ENCODE measurements around the gene NDUFB10. TPM values are rescaled to one million over a fixed set of nuclear protein-coding genes. Genes with fewer than 3 reads are reported as not detected.

NDUFB10 gene
- total and polyA plus RNA-seq, 4 donors: 93.9 to 195 (median 133) TPM

DNA sequence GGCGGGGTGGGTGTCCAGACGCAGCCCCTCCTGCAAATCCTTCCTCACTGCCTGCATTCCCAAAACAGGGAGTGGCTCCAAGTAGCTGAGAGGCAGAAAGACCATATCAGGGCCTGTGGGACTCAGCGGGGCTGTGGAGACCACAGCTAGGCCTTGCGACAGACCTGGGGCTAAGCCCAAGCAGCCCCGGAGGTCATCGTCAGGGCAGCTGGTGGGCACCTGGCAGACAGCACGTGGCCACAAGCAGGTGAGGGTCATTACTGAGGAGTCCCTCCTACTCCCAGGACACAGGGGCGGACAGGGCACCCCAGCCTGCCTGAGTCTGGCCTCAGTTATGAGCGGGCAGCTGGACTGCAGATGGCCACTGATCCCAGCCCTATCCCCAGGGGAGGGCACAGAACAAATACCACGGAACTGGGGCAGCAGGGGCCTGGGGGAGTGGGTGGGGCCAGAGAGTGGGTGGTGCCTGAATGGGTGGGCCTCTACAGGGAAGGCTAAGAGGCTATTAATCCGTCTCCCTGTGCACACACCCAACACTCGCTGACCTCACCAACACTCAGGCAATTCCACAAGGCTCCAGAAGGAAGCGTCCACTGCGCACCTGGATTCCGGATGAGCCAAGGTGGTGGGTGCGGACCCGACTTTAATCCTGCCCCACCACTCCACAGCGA is 49.6 kb upstream of the NDUFB10 start:
- no peak overlapping the region for H3K27ac ChIP-seq (ENCODE audit: low read depth in 1 of 2, low read length in 2 of 2)
- H3K4me1 ChIP-seq (ENCODE audit: control insufficient read depth in 4 of 4, insufficient read depth in 4 of 4, low read length in 3 of 4): no peaks in the 10 kb centered on the region
- H3K4me3 ChIP-seq (ENCODE audit: low read depth in 1 of 3, low read length in 3 of 3): no peak overlapping the region
- H3K9ac ChIP-seq (ENCODE audit: low read depth in 1 of 2, low read length in 2 of 2): no peak overlapping the region
- 84% methylated on average over 18 of the region's 18 CpGs for WGBS
- no peak for DNase-seq (ENCODE audit: low spot score)
- H3K9me3 ChIP-seq (ENCODE audit: control insufficient read depth in 4 of 4, low read length in 3 of 4): no peaks in the 10 kb centered on the region
- no peaks in the 10 kb centered on the region for H3K27me3 ChIP-seq (ENCODE audit: control insufficient read depth in 4 of 4, insufficient read depth in 4 of 4, low read length in 3 of 4)
- TF ChIP-seq RXRA (IDR thresholded peaks at IDR 0.05) (no peak), GABPA (IDR thresholded peaks at IDR 0.05 in 1 of 2, conservative IDR thresholded peaks at IDR 0.05 in 1 of 2) (no peak), HNF4A (conservative IDR thresholded peaks at IDR 0.05) (no peak), HNF4G (IDR thresholded peaks at IDR 0.05) (no peak)
- H3K36me3 ChIP-seq (ENCODE audit: control insufficient read depth in 4 of 4, insufficient read depth in 3 of 4, low read depth in 1 of 4, low read length in 3 of 4): no peaks in the 10 kb centered on the region

DNA sequence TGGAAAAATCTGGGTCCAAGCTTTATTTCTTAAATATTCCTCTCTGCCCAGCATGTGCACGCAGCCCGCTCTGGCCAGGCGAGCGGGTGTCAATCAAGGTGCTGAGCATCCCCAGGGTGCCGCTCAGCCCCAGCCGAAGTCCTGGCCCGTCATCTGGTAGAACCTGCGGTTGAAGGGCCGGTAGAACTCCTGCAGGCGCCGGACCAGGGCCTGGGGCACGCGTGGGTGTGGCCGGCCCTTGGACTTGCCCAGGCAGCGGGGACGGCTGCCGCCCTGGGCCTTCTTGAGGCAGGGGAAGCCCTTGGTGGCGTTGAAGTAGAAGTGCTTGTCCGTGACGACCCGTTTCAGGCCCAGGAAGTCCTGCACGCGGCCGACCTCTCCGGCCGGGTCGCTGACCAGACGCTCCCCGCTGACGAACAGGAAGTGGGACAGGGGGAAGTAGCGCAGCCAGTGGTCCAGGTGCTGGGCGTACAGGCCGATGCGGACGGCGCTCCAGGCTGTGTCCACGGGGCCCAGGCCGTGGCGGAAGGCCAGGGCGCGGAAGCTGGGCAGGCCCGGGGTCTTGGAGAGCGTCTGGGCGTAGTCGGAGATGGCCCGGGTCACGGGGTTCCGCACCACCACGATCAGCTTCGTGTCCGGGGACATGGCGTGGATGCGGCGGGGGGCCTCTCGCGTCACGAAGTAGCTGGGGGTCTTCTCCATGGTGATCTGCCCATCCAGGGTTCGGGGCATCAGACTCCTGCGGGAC is 47.7 kb upstream of the NDUFB10 start:
- no peak overlapping the region for H3K9ac ChIP-seq (ENCODE audit: low read depth in 1 of 2, low read length in 2 of 2)

More for the DNA sequence above, 47.7 kb upstream of the NDUFB10 start:
- peaks cover 0 to 3% (median 1%) of the 10 kb centered on the region in 4 donors for H3K27me3 ChIP-seq (ENCODE audit: control insufficient read depth in 4 of 4, insufficient read depth in 4 of 4, low read length in 3 of 4)
- 93% methylated on average over 59 of the region's 59 CpGs for WGBS
- H3K27ac ChIP-seq (ENCODE audit: low read depth in 1 of 2, low read length in 2 of 2): no peak overlapping the region
- H3K36me3 ChIP-seq (ENCODE audit: control insufficient read depth in 4 of 4, insufficient read depth in 3 of 4, low read depth in 1 of 4, low read length in 3 of 4): no peaks in the 10 kb centered on the region
- TF ChIP-seq FOXA2 (IDR thresholded peaks at IDR 0.05) (no peak), SP1 (IDR thresholded peaks at IDR 0.05) (no peak), JUND (IDR thresholded peaks at IDR 0.05) (no peak), TAF1 (conservative IDR thresholded peaks at IDR 0.05) (no peak), YY1 (IDR thresholded peaks at IDR 0.05) (no peak), MAX (IDR thresholded peaks at IDR 0.05) (no peak), HNF4G (IDR thresholded peaks at IDR 0.05) (no peak), HNF4A (conservative IDR thresholded peaks at IDR 0.05) (no peak), RXRA (IDR thresholded peaks at IDR 0.05) (no peak), GABPA (IDR thresholded peaks at IDR 0.05 in 1 of 2, conservative IDR thresholded peaks at IDR 0.05 in 1 of 2) (no peak), ZBTB33 (IDR thresholded peaks at IDR 0.05) (no peak), EGR1 (IDR thresholded peaks at IDR 0.05; ENCODE audit: low read depth in 2 of 2) (no peak), RAD21 (IDR thresholded peaks at IDR 0.05) (no peak), FOXA1 (IDR thresholded peaks at IDR 0.05) (no peak)
- TF ChIP-seq, protein P1, sequence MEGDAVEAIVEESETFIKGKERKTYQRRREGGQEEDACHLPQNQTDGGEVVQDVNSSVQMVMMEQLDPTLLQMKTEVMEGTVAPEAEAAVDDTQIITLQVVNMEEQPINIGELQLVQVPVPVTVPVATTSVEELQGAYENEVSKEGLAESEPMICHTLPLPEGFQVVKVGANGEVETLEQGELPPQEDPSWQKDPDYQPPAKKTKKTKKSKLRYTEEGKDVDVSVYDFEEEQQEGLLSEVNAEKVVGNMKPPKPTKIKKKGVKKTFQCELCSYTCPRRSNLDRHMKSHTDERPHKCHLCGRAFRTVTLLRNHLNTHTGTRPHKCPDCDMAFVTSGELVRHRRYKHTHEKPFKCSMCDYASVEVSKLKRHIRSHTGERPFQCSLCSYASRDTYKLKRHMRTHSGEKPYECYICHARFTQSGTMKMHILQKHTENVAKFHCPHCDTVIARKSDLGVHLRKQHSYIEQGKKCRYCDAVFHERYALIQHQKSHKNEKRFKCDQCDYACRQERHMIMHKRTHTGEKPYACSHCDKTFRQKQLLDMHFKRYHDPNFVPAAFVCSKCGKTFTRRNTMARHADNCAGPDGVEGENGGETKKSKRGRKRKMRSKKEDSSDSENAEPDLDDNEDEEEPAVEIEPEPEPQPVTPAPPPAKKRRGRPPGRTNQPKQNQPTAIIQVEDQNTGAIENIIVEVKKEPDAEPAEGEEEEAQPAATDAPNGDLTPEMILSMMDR (IDR thresholded peaks at IDR 0.05; ENCODE audit: low read depth, low read length, missing input control): no peak
- TF ChIP-seq, protein P2, sequence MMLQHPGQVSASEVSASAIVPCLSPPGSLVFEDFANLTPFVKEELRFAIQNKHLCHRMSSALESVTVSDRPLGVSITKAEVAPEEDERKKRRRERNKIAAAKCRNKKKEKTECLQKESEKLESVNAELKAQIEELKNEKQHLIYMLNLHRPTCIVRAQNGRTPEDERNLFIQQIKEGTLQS (IDR thresholded peaks at IDR 0.05): no peak
- no peaks in the 10 kb centered on the region for H3K9me3 ChIP-seq (ENCODE audit: control insufficient read depth in 4 of 4, low read length in 3 of 4)
- no peak overlapping the region for H3K4me3 ChIP-seq (ENCODE audit: low read depth in 1 of 3, low read length in 3 of 3)
- no peaks in the 10 kb centered on the region for H3K4me1 ChIP-seq (ENCODE audit: control insufficient read depth in 4 of 4, insufficient read depth in 4 of 4, low read length in 3 of 4)
- DNase-seq (ENCODE audit: low spot score): no peak
